ENCODE results near the gene OPN1MW2. TPM values are rescaled to one million over a fixed set of nuclear protein-coding genes. Genes with fewer than 3 reads are reported as not detected.

Gene OPN1MW2
- total RNA-seq, result not detected in 2 replicates

GRCh38 chrX:154219456-154219855 lies at the start of gene OPN1MW2:
TSS of gene OPN1MW2 (plus strand) at chrX:154219756. CDS start at chrX:154219816, 60 bp downstream.

GRCh38 chrX:154182296-154182695 lies 37.3 kb upstream of the OPN1MW2 start, which contains the start of gene OPN1MW:
TSS of gene OPN1MW (plus strand) at chrX:154182596. CDS start at chrX:154182678, 82 bp downstream.

GRCh38 chrX:154257282-154257681 lies 37.7 kb downstream of the OPN1MW2 start, which contains the start of gene OPN1MW3:
TSS of gene OPN1MW3 (plus strand) at chrX:154257582. CDS start at chrX:154257620, 38 bp downstream.

Other genes with a start within 250 kb of the OPN1MW2 start
- gene HCFC1, start 247.9 kb upstream of the OPN1MW2 start, total RNA-seq, result 7.9 and 13.4 TPM in 2 replicates
- 4.0 and 6.8 TPM in 2 replicates for gene TMEM187, start 247.0 kb upstream of the OPN1MW2 start, total RNA-seq
- gene IRAK1, start 199.9 kb upstream of the OPN1MW2 start, total RNA-seq, result 74.4 and 108 TPM in 2 replicates
- 15.3 and 27.6 TPM in 2 replicates for gene MECP2, start 122.0 kb upstream of the OPN1MW2 start, total RNA-seq
- gene OPN1LW, start 75.5 kb upstream of the OPN1MW2 start, total RNA-seq, result not detected in 2 replicates
- not detected in 2 replicates for gene OPN1MW, start 37.2 kb upstream of the OPN1MW2 start, total RNA-seq
- gene OPN1MW3, start 37.8 kb downstream of the OPN1MW2 start, total RNA-seq, result not detected in 2 replicates
- under 0.01 TPM in 1 of 2 replicates, not detected in the other for gene TEX28, start 75.4 kb downstream of the OPN1MW2 start, total RNA-seq
- gene TKTL1, start 76.0 kb downstream of the OPN1MW2 start, total RNA-seq, result not detected in 2 replicates
- gene FLNA, start 154.9 kb downstream of the OPN1MW2 start, total RNA-seq, result 2,015 and 2,065 TPM in 2 replicates
- gene EMD, start 159.5 kb downstream of the OPN1MW2 start, total RNA-seq, result 14.7 and 18.0 TPM in 2 replicates
- gene RPL10, start 178.6 kb downstream of the OPN1MW2 start, total RNA-seq, result 2,943 and 5,659 TPM in 2 replicates
- gene DNASE1L1, start 189.5 kb downstream of the OPN1MW2 start, total RNA-seq, result 62.6 and 66.7 TPM in 2 replicates
- gene TAFAZZIN, start 191.8 kb downstream of the OPN1MW2 start, total RNA-seq, result 10.4 and 13.8 TPM in 2 replicates
- gene ATP6AP1, start 208.9 kb downstream of the OPN1MW2 start, total RNA-seq, result 45.4 and 59.8 TPM in 2 replicates
- gene GDI1, start 217.4 kb downstream of the OPN1MW2 start, total RNA-seq, result 114 and 157 TPM in 2 replicates
- gene FAM50A, start 224.4 kb downstream of the OPN1MW2 start, total RNA-seq, result 71.0 and 92.2 TPM in 2 replicates
- 16.3 and 23.8 TPM in 2 replicates for gene PLXNA3, start 238.5 kb downstream of the OPN1MW2 start, total RNA-seq